HTR-8/SVneo (cell line): ENCODE results near the gene KIF26A.
A peak's percentile ranks its signal among the peaks of the same experiment; 100 is the strongest.

ENCODE experiments used
- DNase-seq: peaks from one replicate; pipeline ENCODE4 v3.0.0; 2011; ENCODE audit warnings: low spot score, mixed read lengths; ENCODE audit not compliant: insufficient read length
- FAIRE-seq: peaks from 2 replicates; lab custom pipeline; 2011; peaks lifted over from hg19 to GRCh38; lab: Jason Lieb, UNC

Gene KIF26A

GRCh38 chr14:104187931-104188726 lies 49.7 kb downstream of the KIF26A start:
- FAIRE-seq: no peak

GRCh38 chr14:104188727-104189400 lies 50.5 kb downstream of the KIF26A start:
- no peak for FAIRE-seq
- no peak for DNase-seq

More at GRCh38 chr14:104187931-104188726, 49.7 kb downstream of the KIF26A start:
- no peak for DNase-seq

- FAIRE-seq (peak; percentile 68), DNase-seq (no peak)
Measured at GRCh38 chr14:104189629-104190335, 51.4 kb downstream of the KIF26A start.

- DNase-seq (no peak), FAIRE-seq (no peak)
Measured at GRCh38 chr14:104190396-104191000, 52.1 kb downstream of the KIF26A start.

DNA sequence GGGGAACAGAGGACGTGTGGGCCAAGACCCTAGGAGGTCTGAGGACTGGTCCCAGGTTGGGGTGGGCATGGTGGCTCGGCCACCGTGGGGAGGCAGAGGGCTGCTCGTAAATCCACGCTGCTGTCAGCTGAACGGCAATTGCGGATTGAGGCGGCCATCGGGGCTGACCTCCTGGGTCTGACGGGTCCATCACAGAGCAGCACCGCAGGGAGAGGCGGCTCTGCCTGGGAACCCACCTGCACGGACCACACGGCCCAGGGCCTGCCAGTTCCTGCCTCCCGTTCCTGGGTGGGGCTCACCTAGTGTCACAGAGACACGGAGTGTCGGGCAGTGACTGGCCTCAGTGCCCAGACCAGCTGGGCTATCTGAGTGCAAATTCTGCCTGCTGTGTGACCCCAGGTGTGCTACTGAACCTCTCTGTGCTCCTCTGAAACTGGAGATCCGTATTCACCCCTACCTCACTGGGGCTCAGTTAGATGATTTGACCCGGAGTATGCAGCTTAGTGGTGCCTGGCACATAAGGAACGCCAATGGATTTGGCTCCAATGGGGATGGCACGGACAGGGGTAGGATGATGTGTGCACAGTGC lies 53.1 kb downstream of the KIF26A start:
- no peak for DNase-seq
- FAIRE-seq: no peak

DNA sequence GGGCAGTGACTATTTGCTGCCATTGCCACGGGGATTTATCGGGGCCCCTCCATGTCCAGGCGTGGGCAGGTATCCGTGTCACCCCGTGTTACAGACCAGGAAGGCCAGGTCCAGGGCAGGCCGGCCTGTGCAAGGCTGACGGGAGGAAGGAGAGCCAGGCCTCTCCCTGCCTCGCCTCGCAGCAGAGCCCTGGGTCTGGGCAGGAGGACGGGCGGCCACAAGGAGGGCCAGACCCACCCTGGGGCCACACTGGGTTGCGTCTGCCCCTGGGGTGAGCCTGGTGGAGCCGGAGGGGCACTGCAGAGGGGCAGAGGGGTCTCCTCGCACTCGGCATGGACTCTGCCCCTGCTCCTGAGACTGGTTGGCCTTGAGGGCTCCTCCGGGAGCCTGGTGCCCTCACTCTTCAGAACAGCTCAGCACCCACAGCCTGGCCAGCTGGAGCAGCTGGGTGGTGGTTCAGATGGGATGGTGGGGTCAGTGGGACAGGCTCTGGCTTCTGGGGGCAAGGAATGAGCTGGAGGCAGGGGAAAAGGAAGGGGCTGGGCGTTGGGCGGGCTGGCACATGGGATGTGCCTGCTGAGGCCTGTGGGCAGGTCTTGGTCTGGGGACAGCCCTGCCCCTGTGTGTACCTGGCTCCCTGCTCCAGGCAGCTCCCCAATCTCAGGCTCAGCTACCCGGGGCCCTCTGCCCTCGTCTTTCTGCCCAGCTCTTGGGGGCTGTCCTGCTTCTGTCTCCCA lies 53.9 kb downstream of the KIF26A start:
- DNase-seq: no peak
- no peak for FAIRE-seq

- FAIRE-seq: no peak
Measured at GRCh38 chr14:104192883-104193245, 54.5 kb downstream of the KIF26A start.

GRCh38 chr14:104194016-104194415 lies 55.6 kb downstream of the KIF26A start:
- DNase-seq (no peak), FAIRE-seq (no peak)

More at GRCh38 chr14:104192883-104193245, 54.5 kb downstream of the KIF26A start:
- DNase-seq: no peak

DNA sequence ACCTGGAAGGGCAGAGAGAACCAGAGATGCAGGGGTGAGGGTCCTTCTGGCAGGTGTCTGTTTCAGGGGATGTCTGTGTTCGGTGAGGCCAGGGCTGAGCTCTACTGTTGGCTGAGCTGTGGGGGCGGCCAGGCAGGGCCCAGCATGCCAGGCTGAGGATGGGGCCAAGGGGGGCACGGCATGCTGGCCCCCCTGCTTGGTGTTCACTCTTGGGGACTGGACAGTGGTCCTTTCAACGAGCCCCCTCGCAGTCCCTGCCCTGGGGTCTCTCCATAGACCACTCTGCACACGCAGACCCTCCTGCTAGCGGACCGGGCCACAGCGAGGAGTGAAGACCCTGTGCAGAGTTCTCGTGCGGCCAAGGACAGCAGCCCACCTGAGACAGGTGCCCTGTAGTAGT lies 56.3 kb downstream of the KIF26A start:
- FAIRE-seq: no peak
- DNase-seq: no peak

DNA sequence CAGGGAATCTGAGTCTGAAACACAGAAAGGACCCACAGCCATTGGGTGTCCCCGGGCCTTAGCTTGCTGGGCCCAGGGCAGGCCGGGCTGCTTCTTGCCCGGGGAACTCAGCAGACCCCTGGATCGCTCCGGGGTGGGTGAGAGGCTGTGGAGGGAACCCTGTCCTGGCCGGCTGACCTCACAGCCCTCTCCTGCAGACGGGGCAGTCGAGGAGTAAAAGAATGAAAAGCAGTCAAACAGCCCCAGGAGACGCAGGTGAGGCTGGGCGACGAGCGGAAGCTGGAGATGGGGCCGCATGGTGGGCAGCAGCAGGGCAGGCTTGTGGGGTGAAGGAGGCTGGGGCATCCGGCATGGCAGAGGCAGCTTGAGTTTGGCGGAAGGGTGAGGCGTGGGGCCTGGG lies 57.0 kb downstream of the KIF26A start:
- DNase-seq (no peak), FAIRE-seq (no peak)

- DNase-seq: no peak
- FAIRE-seq: no peak
Measured at GRCh38 chr14:104195878-104196277, 57.5 kb downstream of the KIF26A start.

DNA sequence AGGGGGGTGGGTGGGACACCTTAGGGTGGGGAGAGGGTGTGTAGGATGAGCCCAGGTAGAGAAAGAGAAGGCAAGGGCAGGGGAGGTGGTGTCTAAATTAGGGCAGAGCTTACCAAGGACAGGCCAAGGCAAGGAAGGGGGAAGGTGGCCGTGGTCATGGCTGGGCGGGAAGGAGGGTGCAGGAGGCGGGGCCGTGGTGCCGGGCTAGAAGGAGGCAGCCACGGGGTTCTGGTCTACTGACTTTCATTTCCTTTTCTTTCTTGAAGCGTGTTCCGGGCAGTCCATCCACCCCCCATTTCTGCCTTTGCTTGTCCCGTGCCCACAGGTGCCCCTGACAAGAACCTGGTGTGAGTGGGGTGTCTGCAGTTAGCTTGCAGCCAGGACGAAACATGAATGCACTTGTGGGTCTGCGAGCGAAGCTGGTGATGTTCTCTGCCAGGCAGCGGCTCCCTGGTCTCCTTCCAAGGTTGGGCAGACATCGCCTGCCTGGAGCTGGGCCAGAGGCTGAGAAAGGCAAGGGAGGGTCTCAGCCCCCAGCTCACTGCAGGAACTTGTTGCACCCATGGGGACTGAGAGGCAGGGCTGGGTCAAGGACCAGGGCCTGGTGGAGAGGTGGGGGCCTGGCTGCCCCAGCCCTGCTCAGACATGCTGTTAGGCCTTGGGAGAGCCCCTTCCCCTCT lies 58.2 kb downstream of the KIF26A start:
- DNase-seq (no peak), FAIRE-seq (no peak)

DNA sequence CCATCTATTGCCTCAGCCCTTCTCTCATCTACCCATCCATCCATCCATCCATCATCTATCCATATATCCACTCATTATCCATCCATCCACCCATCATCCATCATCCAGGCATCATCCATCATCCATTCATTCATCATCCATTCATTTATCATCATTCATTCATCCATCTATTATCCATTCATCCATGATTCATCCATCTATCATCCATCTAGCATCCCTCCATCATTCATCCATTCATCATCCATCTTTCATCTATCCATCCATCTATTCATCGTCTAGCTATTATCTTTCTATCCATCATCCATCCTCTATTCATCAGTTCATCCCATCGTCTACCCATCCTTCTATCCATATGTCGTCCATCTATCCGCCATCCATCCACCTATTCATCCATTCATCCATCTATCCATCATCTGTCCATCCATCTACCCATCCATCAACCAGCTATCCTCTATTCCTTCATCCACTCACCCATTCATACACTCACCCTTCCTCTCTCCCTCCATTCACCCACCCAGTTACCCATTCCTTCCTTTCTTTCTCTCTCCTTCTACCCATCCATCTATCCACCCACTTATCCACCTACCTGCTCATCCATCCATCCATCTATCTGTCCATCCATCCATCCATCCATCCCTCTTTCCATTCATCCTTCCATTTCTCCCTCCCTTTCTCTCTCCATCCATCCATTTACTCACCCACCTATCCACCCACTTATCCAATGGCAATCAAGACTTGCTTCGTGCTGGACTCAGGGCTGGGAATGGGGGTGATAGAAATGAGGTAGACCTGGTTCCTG lies 59.3 kb downstream of the KIF26A start:
- DNase-seq (no peak), FAIRE-seq (no peak)

- DNase-seq (no peak), FAIRE-seq (no peak)
Measured at GRCh38 chr14:104199266-104199895, 61.0 kb downstream of the KIF26A start.

- FAIRE-seq (no peak), DNase-seq (no peak)
Measured at GRCh38 chr14:104200106-104200505, 61.7 kb downstream of the KIF26A start.

DNA sequence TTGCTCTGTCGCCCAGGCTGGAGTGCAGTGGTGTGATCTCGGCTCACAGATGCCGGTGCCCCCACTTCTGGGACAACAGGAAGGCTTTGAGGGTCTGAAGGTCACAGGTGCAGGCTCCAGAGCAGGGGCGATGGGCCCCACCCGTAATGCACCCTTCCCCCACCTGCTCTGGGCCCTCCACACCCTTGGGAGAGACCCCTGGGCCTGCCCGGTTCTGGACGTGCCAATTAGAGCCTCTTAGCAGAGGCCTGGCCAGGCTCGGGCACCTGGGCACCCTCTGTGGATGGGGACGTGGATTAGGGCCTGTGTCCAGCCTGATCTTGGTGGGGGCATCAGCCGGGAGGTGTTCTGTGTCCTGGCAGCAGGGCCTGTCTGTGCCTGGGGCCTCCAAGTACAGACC lies 62.2 kb downstream of the KIF26A start:
- DNase-seq (no peak), FAIRE-seq (peak; percentile 55)

DNA sequence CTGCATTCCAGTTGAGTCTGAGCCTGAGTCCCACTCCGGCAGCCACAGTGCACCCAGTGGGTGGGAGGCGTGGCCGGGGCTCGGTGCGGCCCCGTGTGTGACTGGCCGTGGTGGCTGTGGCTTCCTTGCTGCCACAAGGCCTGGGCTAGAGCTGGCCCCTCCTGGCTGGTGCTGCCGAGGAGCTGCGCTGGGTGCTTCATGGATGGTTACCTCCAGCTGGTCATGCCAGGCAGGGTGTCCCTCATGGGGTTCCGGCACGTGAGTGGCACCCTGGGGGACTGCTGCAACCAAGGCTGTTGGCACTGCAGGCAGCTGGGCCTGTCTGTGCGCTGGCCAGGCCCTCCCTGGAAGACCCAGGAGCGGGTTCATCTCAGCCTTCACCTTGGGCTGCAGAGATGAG lies 62.7 kb downstream of the KIF26A start:
- no peak for FAIRE-seq

GRCh38 chr14:104201496-104201895 lies 63.1 kb downstream of the KIF26A start:
- FAIRE-seq (no peak), DNase-seq (no peak)

More for the DNA sequence above, 62.7 kb downstream of the KIF26A start:
- no peak for DNase-seq
